Stimulated activated CD4-positive, alpha-beta T cell treated with anti-CD3 and anti-CD28 coated beads, Interleukin-12 subunit alpha, Interleukin-12 subunit beta, amount 100 ng/mL, for 24 hours (primary cell): ENCODE measurements around the gene IFT25.
A peak's percentile ranks its signal among the peaks of the same experiment; 100 is the strongest.
"Not testable (repeated sequence)": the region's sequence is repeated elsewhere in the genome, so short reads cannot be mapped to it uniquely, and the experiment has no call there.

ENCODE experiments used
- DNase-seq, 2 experiments: peaks; one replicate each; pipeline ENCODE4 v3.0.0-alpha.2; 2020; ENCODE audit warnings: low read depth in 2 of 2

IFT25 gene

DNA sequence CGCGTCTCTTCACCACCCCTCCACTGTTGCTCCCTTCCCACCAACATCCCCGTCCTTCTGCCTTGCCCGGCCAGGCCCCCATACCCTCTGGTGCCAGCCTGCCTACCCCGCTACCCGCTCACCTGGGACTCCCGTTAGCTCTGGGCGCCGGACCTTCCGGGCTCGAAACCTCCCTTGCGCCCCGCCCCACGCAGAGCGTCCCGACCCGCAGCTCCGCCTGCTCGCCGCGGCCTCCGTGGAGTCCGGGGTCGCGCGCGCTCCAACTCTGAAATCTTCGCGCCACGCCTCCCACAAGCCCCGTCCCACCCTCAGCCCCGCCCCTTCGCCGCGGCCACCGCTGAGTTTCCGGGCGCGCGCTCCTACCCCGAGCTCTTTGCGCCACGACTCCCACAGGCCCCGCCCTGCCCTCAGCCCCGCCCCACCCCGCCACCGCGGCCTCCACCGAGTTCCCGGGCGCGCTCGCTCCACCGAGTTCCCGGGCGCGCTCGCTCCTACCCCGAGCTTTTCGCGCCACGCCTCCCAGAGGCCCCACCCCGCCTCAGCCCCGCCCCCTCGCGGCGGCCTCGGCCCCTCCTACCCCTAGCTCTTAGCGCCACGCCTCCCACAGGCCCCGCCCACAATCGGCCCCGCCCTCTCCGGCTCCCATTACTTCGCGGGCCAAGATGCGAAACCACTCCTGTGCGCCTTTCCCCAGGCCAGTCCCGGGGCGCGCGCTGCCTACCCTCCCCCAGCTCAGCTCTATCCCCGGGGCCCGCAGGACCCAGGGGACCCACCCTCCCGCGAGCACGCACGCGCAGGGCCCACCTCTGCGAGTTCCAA is at the start of gene IFT25:
TSS of gene IFT25 (minus strand) at position 267 of the 819 bp plus-strand sequence. CDS start 5,617 bp downstream, outside the sequence.
- peak; percentile 98 for DNase-seq

DNA sequence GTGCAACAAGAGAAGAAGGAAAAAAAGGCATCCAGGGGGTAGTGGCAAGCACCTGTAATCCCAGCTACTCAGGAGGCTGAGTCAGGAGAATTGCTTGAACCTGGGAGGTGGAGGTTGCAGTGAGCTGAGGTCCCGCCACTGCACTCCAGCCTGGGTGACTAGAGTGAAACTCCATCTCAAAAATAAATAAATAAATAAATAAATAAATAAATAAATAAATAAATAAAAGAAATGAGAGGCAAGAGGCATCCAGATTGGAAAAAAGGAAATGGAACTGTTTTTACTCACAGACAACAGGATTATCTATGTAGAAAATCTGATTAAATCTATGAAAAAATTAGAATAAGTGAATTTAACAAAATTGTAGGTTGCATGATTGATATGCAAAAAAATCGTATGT is 49.0 kb upstream of the IFT25 start:
- DNase-seq, result not testable (repeated sequence)

GRCh38 chr1:53992085-53992874 is 46.8 kb upstream of the IFT25 start:
- no peak for DNase-seq

GRCh38 chr1:53987880-53988279 is 42.4 kb upstream of the IFT25 start:
- no peak for DNase-seq

DNA sequence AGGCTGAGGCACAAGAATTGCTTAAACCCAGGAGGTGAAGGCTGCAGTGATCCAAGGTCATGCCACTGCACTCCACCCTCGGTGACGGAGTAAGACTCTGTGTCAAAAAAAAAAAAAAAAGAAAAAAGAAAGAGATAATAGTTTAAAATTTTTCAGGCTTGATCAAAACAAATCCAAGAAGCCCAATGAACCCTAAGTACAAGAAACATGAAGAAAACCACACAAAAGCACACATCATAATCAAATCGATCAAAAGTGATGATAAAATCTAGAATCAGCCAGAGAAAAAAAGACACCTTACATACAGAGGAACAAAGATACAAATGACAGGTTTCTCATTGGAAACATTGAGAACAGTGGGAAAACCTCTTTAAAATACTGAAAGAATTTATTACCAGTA is 41.0 kb upstream of the IFT25 start:
- DNase-seq, result no peak

DNA sequence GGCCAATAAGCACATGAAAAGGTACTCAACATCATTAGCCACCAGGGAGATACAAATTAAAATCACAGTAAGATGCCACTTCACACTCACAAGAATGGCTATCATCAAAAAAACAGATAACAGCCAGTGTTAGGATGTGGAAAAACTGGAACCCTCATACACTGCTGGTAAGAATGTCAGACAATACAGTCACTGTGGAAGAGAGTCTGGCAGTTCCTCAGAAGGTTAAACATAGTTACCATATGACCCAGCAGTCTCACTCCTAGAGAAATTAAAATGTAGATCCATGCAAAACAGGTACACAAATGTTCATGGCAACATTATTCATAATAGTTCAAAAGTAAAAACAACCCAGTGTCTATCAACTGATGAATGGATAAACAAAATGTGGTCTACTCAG is 39.2 kb upstream of the IFT25 start:
- no peak for DNase-seq

GRCh38 chr1:53982763-53983104 is 37.2 kb upstream of the IFT25 start:
- DNase-seq, result no peak

- no peak for DNase-seq
These were observed 36.7 kb upstream of the IFT25 start for GRCh38 chr1:53982034-53982762.

DNA sequence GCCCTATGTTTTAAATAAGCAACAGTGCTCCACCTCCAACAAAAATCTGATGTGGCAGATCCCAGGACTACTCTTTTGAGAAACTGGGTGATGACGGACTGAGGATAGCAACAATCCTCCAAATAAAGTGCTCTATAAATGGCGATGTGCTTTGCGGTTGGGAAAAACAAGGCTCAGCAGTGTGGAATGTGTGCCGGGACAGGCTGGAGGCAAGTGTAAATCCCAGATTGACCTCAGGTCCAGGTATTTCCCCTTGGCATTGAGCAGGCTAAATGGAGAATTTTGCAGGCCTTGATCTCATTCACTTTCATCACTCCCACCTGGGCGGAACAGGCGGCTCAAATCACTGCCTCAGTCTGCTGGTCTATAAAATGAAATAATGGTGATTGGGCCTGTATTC is 35.7 kb upstream of the IFT25 start:
- DNase-seq, result no peak

- DNase-seq, result no peak
These were observed 34.4 kb upstream of the IFT25 start for GRCh38 chr1:53979712-53980450.

- no peak for DNase-seq
These were observed 30.4 kb upstream of the IFT25 start for GRCh38 chr1:53975861-53976260.

DNA sequence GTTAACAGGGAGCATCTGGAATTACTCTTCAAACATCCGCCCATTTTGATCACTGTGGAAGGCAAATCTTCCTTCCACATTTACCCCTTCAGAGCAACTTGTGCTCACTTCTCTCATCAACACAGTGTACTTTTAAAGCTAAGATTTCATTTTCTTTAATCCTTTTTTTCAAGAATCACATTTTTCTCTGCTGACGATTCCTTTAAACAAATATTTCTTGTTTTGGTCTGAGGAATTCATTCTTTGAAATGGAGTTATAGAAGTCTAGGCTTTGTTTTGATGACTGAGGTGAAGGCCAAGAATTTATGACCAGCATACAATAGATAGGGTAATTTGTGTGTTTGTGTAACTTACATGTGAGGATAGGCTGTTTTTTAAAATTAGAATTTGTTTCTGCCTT is 26.2 kb upstream of the IFT25 start:
- no peak for DNase-seq

GRCh38 chr1:53969323-53969722 is 23.8 kb upstream of the IFT25 start:
- not testable (repeated sequence) for DNase-seq

GRCh38 chr1:53968125-53968513 is 22.6 kb upstream of the IFT25 start:
- no peak for DNase-seq

- no peak for DNase-seq
These were observed 22.1 kb upstream of the IFT25 start for GRCh38 chr1:53967409-53968124.

GRCh38 chr1:53966794-53967193 is 21.3 kb upstream of the IFT25 start:
- no peak for DNase-seq

- DNase-seq, result no peak
These were observed 18.6 kb upstream of the IFT25 start for GRCh38 chr1:53964109-53964508.

GRCh38 chr1:53963460-53963859 is 18.0 kb upstream of the IFT25 start:
- DNase-seq, result no peak

GRCh38 chr1:53962395-53962794 is 16.9 kb upstream of the IFT25 start:
- no peak for DNase-seq

- no peak for DNase-seq
These were observed 14.3 kb upstream of the IFT25 start for GRCh38 chr1:53959664-53960250.
